Peyer's patch (tissue), 4 donors: ENCODE measurements around the gene MYL6B. TPM values are rescaled to one million over a fixed set of nuclear protein-coding genes. Genes with fewer than 3 reads are reported as not detected.

ENCODE experiments used
- DNase-seq, 3 donors: peaks; one replicate each; pipeline ENCODE4 v3.0.0-alpha.2; 2017 to 2019
- H3K27ac ChIP-seq, 4 donors: fragments of 200-600 bp; sonication (generic); one replicate each; pipeline ENCODE4 v1.5.1; 2016 to 2019
- H3K27me3 ChIP-seq, 2 donors: fragments of 200-600 bp; sonication (generic); one replicate each; pipeline ENCODE4 v1.5.1; 2019
- H3K36me3 ChIP-seq, 3 donors: fragments of 200-600 bp; sonication (generic); one replicate each; pipeline ENCODE4 v1.5.1; 2016 to 2019
- H3K4me1 ChIP-seq, 4 donors: fragments of 200-600 bp; sonication (generic); one replicate each; pipeline ENCODE4 v1.5.1; 2016 to 2019
- H3K4me3 ChIP-seq, 4 donors: fragments of 200-600 bp; sonication (generic); 1 replicate in 3 of 4; 2 replicates in 1 of 4; pipeline ENCODE4 v1.5.1; 2016 to 2019; ENCODE audit warnings: mild to moderate bottlenecking in 1 of 4
- H3K9me3 ChIP-seq, 4 donors: fragments of 200-600 bp; sonication (generic); one replicate each; pipeline ENCODE4 v1.5.1; 2016 to 2019; ENCODE audit warnings: mild to moderate bottlenecking in 1 of 4
- POLR2A ChIP-seq, 2 donors: fragments of 450-650 bp; IDR thresholded peaks; one replicate each; pipeline ENCODE4 v1.5.1; 2017; ENCODE audit warnings: antibody characterized with exemption in 2 of 2, mild to moderate bottlenecking in 2 of 2, moderate library complexity in 2 of 2
- total RNA-seq, 4 donors: library from RNA; depleted of rRNA; stranded (reverse); fragments of >200 nt; gene quantifications; one replicate each; pipeline ENCODE4 v1.1.0, GENCODE V29; 2016
- TF ChIP-seq, protein P1 (sequence below), 6 experiments: fragments of 450-650 bp in 4 of 6; fragments of 200-600 bp in 2 of 6; sonication (generic) in 1 of 6; IDR thresholded peaks; one replicate each; pipeline ENCODE4 v1.5.1; 2017 to 2019; ENCODE audit warnings: antibody characterized with exemption in 6 of 6, mild to moderate bottlenecking in 3 of 6, moderate library complexity in 1 of 6

The MYL6B gene
- total RNA-seq, 4 donors from 2014 or later, result 16.0 to 46.2 (median 21.3) TPM

DNA sequence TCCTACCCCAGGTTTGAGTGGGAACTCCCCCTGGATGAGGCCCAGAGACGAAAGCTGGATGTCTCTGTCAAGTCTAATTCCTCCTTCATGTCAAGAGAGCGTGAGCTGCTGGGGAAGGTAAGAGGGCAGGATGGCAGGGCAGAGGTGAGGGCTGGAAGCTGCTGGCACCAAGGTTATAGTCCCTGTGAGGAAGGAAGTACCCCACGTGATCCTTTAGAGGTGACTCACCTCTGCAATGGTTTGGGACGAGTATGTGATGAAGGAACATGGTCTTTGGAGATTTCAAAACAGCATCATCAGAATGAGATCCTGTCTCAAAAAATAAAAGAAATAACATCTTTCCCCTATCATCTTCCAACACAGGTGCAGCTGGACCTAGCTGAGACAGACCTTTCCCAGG lies 9.2 kb upstream of the MYL6B start:
- no peak for DNase-seq
- no peaks in the 10 kb centered on the region for H3K9me3 ChIP-seq
- H3K4me1 ChIP-seq, result peaks cover 0 to 13% (median 0%) of the 10 kb centered on the region in 4 donors
- TF ChIP-seq, protein P1, sequence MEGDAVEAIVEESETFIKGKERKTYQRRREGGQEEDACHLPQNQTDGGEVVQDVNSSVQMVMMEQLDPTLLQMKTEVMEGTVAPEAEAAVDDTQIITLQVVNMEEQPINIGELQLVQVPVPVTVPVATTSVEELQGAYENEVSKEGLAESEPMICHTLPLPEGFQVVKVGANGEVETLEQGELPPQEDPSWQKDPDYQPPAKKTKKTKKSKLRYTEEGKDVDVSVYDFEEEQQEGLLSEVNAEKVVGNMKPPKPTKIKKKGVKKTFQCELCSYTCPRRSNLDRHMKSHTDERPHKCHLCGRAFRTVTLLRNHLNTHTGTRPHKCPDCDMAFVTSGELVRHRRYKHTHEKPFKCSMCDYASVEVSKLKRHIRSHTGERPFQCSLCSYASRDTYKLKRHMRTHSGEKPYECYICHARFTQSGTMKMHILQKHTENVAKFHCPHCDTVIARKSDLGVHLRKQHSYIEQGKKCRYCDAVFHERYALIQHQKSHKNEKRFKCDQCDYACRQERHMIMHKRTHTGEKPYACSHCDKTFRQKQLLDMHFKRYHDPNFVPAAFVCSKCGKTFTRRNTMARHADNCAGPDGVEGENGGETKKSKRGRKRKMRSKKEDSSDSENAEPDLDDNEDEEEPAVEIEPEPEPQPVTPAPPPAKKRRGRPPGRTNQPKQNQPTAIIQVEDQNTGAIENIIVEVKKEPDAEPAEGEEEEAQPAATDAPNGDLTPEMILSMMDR (IDR thresholded peaks at IDR 0.05), result no peak
- no peak for TF ChIP-seq POLR2A (IDR thresholded peaks at IDR 0.05)
- no peak overlapping the region for H3K4me3 ChIP-seq
- no peaks in the 10 kb centered on the region for H3K27me3 ChIP-seq
- H3K27ac ChIP-seq, result peak overlapping the region in 3 of 4 donors; percentile 18 to 53 (median 32)
- peaks cover 0 to 64% (median 0%) of the 10 kb centered on the region in 3 donors for H3K36me3 ChIP-seq

DNA sequence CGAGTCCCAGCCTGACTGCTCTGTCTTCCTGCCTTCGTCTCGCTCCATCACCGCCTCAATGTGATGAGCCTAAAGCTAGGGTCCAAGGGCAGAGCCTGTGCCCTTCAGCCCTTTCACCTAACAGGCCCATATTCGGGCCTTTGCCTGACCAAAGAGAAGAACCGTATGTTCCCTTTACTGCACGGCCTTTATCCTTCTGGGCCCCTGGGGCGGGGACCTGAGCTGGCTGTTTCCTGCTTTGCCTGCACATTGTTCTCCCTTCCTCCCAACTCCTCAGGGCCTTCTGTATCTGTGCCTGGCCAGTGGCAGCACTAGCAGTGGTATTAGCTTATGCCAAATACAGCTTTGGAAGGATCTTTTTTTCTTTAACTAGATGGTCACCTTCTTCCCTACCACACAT lies 8.5 kb upstream of the MYL6B start:
- no peak for DNase-seq
- Histone ChIP-seq H3K36me3 (peaks cover 0 to 57% (median 0%) of the 10 kb centered on the region in 3 donors), H3K4me1 (peaks cover 0 to 13% (median 0%) of the 10 kb centered on the region in 4 donors), H3K27ac (peak overlapping the region in 3 of 4 donors; percentile 2 to 53 (median 18)), H3K9me3 (no peaks in the 10 kb centered on the region), H3K4me3 (no peak overlapping the region), H3K27me3 (no peaks in the 10 kb centered on the region)
- TF ChIP-seq POLR2A (IDR thresholded peaks at IDR 0.05), result no peak
- TF ChIP-seq, protein P1 (IDR thresholded peaks at IDR 0.05), result no peak

DNA sequence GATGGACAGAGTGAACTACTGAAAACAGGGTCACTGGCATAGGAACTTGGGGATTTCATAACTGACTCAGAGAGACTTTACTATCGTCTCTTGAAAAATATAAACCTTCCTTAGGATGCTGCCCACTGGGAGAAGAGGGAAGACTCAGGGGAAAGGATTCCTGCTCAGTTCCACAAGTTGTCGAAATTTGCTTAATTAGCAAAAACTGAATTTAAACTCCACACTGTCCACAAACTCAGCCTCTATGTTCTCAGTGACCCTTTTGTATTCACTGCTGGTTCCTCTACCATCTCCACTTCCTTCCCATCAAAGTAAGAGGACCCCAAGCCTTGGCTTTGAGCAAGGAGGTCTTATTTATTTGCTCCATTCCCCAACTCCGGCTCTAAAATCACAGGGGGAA lies 7.2 kb upstream of the MYL6B start:
- H3K27me3 ChIP-seq, result no peaks in the 10 kb centered on the region
- peaks cover 0 to 44% (median 0%) of the 10 kb centered on the region in 3 donors for H3K36me3 ChIP-seq
- no peak for DNase-seq
- no peak overlapping the region for H3K27ac ChIP-seq
- peaks cover 0 to 13% (median 0%) of the 10 kb centered on the region in 4 donors for H3K4me1 ChIP-seq
- no peak for TF ChIP-seq POLR2A (IDR thresholded peaks at IDR 0.05)
- TF ChIP-seq, protein P1 (IDR thresholded peaks at IDR 0.05), result no peak
- H3K4me3 ChIP-seq, result no peak overlapping the region
- H3K9me3 ChIP-seq, result no peaks in the 10 kb centered on the region

DNA sequence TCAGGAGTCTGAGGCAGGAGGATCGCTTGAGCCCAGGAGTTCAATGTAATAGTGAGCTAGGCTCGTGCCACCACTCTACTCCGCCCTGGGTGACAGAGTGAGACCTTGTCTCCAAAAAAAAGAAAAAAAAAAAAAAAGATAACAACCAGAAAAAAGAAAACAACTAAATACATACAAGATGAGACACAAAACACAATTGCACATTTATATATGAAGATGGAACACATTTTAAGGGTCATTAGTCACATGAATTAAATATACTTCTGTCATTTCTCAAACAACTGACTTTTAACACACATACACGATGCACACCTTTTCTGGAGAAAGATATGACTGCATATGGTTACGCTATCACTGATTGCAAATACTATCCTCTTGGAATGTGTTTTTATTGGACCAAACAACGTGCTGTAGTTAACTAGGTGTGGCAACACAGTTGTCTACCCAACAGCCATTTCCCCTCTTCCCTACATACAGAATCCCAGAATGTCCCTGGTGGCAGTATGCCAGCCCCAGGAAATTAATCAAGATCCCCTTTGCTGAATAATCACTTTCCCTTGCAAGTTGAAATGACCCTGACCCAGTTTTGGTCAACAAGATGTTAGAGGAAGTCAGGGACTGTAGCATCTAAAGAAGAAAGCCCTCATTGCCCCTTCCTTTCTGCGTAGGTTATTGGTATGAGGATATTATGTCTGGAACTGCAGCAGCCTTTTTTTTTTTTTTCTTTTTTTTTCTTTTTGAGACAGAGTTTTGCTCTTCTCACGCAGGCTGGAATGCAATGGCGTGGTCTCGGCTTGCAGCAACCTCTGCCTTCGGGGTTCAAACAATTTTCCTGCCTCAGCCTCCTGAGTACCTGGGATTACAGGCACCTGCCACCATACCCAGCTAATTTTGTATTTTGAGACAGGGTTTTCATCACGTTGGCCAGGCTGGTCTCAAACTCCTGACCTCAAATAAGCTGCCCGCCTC lies 5.6 kb upstream of the MYL6B start:
- DNase-seq, result no peak
- H3K9me3 ChIP-seq, result no peaks in the 10 kb centered on the region
- peaks cover 0 to 19% (median 0%) of the 10 kb centered on the region in 4 donors for H3K4me1 ChIP-seq
- no peak for TF ChIP-seq POLR2A (IDR thresholded peaks at IDR 0.05)
- TF ChIP-seq, protein P1 (IDR thresholded peaks at IDR 0.05), result no peak
- peak overlapping the region in 1 of 4 donors; percentile 10 for H3K27ac ChIP-seq
- no peaks in the 10 kb centered on the region for H3K27me3 ChIP-seq
- no peak overlapping the region for H3K4me3 ChIP-seq
- H3K36me3 ChIP-seq, result peaks cover 0 to 33% (median 0%) of the 10 kb centered on the region in 3 donors

DNA sequence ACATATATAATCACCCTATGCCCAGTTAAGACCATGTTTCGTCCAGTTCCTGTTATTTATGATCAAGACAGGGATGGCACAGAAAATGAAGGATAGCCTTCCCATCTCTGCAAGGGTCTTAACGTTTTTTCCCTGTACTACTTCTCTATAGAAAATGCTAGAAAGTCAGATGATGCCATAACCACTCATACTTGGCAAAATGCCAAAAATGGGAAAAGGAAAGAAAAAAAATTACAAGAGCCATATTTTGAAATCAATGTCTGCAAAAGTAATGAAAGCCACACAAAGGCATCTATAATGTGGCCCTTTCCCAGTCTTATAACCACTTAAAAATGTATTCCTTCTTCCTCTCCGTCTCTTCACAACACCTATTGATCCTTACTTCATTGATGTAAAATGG lies 1.8 kb upstream of the MYL6B start:
- no peak overlapping the region for H3K27ac ChIP-seq
- H3K4me1 ChIP-seq, result peaks cover 0 to 30% (median 6%) of the 10 kb centered on the region in 4 donors
- TF ChIP-seq, protein P1 (IDR thresholded peaks at IDR 0.05), result no peak
- TF ChIP-seq POLR2A (IDR thresholded peaks at IDR 0.05), result no peak
- no peaks in the 10 kb centered on the region for H3K36me3 ChIP-seq
- DNase-seq, result no peak
- H3K9me3 ChIP-seq, result no peaks in the 10 kb centered on the region
- H3K27me3 ChIP-seq, result no peaks in the 10 kb centered on the region
- no peak overlapping the region for H3K4me3 ChIP-seq
